HG03520 (cell line): ENCODE data around the gene ADPGK.
A peak's percentile ranks its signal among the peaks of the same experiment; 100 is the strongest.
"Not testable (repeated sequence)": the region's sequence is repeated elsewhere in the genome, so short reads cannot be mapped to it uniquely, and the experiment has no call there.

Experiments used
- ATAC-seq: cut with Tn5 transposase; IDR thresholded peaks from one replicate; pipeline ENCODE4 v1.9.1; 2021; ENCODE audit warnings: mild to moderate bottlenecking, moderate library complexity; ENCODE audit not compliant: unreplicated experiment

ADPGK gene

DNA sequence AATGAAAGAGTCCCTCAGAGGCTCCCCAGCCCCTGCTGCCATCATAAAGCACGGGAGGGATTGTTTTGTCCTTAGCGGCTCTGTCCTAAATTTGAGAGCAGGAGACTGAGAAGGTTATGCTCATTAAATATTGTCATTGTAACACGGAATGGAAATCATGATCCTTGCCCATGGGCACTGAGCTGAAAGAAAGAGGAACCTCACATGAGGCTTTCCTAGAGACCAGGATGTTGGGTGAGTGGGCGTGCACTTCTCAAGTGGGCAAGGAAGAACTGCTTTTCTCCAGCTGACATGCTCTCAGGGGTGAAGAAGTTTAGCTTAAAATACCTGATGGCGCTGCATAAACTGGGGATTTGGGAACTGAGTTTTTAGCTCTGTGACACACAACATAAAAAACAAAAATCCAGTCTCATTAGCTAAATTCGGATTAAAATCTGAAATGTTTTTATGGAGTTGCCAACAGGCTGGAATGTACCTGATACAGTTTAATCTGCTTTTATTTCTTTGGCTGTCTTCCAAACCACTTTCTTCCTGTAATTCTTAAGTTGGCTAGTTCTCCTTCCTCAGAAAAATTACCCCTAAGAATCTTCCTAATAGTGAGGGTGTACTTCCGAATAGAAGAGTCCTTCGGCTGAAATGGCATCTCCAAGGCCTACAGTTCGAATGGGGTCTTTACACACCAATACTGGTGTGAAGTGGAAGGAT, 31.7 kb downstream of the ADPGK start:
- no peak for ATAC-seq

DNA sequence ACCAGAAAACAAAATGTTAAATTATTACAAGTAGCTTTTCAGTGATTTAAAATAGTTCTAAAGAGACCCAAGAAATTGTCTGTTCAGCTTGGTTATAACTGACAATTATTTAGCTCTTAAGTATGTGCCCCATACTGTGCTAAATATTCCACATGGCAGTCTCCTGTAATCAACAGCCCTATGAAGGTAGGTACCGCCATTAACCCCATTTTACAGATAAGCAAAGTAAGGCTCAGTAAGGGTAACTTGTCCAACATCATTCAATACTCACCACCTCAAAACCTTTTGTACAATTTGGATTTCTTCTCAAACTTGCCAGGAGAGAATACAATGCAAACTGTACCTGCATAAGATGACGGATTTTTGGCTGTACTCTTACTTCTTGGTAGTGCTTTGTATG, 33.9 kb downstream of the ADPGK start:
- no peak for ATAC-seq

DNA sequence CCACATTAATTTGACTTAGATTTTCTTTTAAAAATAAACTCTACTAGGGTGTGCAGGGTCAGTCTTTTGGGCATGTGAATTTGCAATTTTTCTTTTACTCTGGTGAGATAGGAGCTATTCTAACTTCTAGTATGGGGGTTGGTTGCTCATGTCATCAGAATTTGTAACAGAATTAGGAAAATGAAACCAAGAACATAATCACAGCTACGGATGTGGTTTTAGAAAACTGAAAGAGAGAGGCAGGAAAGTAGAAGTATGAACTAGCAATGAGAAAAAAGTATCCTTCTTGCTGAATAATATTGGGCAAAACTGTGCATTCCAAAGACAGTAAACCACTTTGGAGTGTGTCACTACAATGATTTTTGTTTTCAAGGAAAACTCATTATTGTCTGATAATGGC, 43.3 kb downstream of the ADPGK start:
- peak; percentile 74 for ATAC-seq

DNA sequence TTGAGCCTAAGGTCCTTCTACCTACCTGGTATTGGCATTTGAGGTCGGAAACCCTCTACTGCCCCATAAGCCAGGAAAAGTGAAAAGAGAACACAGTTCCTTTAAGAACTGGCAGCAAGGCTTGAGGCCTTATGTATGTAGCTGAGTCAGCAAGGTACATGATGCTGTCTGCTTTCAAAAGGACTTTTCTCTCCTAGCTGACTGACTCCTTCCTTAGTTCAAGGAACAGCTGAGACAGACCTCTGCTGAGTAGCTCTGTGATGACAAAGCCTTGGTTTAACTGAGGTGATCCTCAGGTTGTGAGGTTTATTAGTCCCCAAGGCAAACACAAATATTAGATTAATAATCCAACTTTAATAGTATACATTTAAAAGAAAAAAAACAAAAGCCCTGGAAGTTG, 45.8 kb downstream of the ADPGK start:
- ATAC-seq: no peak

DNA sequence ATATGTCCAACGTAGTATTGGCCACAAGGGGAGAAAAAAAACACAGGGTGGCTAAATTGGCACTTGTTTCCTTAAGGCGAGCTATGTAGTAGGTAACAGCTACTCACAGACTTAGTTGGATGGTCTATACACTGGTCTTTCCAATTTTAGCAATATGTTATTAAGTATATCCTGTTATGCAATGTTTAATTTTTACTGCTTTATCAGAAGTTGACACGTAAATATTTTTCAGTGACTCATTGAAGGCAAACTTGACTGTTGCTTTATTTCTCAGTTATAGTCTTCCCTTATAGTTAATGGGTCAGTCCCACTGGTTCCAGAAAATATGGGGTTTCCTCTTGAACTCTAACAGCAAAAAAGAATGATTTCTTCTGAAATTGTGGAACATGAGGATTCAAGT, 46.5 kb downstream of the ADPGK start:
- ATAC-seq: no peak

DNA sequence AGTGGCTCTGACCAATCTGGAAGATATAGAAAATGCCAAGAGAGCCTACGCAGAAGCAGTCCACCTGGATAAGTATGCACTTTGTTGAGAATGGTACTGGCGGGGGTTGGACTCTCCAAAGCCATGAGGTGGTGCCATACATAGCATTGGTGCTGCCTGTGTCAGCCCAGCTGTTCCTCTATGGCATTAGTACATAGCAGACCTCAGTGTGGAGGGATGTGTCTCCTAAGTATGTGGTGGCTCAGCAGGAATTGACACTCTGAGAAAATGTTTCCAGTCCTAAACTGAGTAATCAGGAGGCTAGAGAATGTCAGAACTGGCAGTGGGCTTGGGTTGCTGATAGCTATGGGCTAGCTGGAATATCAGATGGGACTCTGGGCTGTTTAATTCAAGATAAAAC, 48.4 kb downstream of the ADPGK start:
- no peak for ATAC-seq

DNA sequence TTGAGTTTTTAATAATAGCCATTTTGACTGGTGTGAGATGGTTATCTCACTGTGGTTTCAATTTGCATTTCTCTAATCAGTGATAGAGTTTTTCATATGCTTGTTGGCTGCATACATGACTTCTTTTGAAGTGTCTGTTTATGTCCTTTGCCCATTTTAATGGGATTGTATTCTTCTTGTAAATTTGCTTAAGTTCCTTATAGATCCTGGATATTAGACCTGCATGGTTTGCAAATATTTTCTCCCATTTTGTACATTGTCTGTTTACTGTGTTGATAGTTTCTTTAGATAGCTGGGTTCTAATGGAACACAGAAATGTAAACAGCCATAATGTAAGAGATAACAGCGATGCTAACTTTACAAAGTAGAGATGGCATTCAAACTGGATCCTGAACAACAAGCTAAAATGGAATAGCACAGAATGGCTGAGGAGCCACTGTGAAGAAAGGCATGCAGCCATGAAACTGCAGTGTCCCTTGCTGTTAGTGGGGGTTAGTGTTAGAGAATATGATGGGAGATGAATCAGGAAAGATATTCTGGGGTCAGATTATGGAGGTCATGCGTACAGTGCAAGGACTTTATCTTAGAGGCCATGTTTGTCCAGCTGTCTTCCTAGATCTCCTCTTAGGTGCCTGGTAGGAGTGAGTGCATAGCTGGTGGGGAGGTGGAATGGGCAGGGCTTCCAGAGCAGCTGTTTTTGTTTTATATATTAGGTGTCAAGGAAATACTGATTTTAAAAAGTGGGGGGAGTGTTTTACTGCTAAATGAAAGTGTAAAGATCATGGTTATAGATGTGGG, 49.4 kb downstream of the ADPGK start:
- ATAC-seq: no peak

DNA sequence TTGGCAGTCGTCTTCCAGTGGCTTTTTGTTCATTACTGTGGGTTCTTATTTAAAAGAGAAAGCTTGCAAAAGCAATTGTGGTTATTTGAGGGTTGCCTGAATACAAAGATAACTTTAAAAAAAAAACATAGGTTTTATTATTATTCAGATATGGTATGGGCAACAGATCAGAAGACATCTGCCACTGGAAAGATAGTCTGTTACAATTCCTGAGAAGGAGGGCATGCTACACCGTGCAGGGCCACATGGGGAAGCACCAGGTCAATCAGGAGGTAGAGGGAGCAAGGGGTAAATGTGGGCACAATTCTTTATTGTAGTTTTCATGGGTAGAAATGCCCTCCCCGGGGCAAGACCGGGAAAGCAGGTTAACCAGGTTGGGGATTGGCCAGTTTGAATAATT, 51.0 kb downstream of the ADPGK start:
- no peak for ATAC-seq

DNA sequence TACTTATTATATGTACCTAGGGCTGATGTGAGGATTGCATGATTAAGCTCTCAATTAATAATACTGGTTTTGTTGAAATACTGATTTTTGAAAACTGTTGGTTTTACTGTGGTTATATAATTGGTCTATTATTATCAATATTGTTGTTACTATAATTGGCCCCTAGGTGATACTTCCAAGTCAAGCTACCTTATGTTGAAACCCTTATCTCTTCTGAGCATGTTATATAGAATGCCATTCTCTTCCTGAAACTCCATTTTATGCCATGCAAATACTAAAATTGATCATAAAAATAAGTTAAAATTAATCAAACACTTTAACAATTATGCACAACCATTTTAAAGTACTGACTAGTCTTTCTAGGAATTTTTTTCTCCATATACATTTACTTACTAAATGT, 51.5 kb downstream of the ADPGK start:
- ATAC-seq: no peak

DNA sequence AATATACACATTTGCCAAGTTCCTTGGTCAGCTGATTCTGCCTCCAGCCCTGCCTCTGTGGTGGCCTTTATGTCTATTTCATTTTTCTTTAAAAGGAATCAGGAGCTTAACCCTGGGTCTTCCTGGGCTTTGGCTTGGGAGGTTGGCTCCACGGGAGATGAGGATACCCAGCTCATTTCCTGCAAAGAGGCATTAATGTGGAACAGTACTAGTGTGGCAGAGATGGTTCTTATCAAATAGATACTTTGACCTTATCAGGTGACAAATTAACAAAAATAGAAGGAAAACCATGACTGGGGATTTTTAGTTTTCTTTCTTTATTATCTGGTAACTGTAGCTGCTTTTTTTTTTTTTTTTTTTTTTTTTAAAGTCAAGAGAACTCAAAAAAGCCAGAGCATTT, 54.7 kb downstream of the ADPGK start:
- ATAC-seq: no peak

DNA sequence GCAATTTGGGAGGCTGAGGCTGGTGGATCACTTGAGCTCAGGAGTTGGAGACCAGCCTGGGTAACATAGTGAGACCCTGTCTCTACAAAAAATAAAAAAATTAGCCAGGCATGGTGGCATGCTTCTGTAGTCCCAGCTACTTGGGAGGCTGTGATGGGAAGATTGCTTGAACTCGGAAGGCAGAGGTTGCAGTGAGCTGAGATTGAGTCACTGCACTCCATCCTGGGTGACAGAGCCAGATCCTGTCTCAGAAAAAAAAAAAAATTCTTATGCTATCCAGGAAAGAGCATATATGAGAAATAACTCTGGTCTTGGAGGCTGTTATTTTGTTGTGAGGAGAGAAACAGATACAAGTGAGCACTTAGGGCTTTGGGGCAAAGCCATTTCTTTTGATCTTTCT, 55.3 kb downstream of the ADPGK start:
- not testable (repeated sequence) for ATAC-seq

DNA sequence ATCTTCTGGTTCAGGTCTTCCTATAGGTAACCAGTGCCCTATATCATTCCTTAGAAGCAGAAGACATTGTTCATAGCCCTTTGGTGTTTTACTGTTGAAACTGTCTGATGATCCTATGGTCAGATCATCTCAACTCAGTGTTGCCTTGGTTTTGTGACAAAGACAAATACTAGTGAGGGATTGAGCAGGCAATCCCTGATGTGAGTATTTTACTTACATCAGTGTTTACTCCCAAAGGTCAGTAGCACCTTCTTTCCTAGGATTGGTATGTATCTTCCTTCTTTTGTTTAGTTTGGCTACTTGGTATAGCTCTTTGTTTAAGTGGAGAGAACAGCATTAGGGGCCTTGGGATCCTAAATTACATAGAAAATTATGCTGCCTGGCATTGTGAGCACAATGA, 56.4 kb downstream of the ADPGK start:
- no peak for ATAC-seq

DNA sequence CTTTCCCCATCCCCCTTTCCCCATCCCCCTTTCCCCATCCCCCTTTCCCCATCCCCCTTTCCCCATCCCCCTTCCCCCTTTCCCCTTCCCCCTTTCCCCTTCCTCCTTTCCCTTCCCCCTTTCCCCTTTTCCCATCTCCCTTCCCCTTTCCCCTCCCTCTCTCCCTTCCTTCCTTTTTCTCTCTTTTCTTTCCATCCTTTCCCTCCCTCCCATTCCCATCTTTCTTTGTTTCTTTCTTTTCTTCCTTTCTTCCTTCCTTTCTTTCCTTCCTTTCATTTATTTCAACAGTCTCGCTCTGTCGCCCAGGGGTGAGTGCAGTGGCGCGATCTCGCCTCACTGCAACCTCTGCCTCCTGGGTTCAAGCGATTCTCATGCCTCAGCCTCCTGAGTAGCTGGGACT, 57.7 kb downstream of the ADPGK start:
- not testable (repeated sequence) for ATAC-seq

DNA sequence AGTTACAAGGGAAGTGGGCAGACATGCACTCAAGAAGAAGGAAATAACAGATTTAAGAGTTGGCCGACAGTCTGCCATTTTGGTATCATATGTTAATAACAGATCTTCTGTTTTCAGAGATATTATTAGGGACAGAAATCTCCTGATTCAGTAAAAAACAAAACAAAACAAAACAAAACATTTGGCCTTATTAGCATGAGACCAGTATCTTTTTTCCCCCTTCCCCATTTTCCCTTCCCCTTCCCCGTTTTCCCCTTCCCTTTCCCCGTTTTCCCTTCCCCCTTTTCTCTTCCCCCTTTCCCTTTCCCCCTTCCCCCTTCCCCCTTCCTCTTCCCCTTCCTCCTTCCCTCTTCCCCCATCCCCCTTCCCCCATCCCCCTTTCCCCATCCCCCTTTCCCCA, 58.1 kb downstream of the ADPGK start:
- no peak for ATAC-seq

DNA sequence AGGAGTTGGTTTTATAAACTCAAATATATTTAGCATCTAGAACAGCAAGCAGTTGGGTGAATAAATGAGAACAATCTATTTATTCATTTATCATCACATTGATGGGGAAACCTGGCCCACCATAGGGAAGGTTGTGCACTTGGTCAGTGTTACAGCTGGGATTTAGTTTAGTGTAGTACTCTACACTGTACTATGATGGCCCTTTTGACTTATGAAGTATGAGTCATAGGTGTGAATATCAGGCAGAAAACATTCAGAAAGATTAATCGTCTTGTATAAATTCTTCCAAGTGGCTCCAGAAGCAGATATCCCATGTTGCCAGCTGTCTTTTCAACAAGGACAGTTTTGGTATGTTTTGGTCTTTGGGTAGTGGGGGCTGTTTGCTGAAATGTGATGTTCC, 59.5 kb downstream of the ADPGK start:
- no peak for ATAC-seq

DNA sequence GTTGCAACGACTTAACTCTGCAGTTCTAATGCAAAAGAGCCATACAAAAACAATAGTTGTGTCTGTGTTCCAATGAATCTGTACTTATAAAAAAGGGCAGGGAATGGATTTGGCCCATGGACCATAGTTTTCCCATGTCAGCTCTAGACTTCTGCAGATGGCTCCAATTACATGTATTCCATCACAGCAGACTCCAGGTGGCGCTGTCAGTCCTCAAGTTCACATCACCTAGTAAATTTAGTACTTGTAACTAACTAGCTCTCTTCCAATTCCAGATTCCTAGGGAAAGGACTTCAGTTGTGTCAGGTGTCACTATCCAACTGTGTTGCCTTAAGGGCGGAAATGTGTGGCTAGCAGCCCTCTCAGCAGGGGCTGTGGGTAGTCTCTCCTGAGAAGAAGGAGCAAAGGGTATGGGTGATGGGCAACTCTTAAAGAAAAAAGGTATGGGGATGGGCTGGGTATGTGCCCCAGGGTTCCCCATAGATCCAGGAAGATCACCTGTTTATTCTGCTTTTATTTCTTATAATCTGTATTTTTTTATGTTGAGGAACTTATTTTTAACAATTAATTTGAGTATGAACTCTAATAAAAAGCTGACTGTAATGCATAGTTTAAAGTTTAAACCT, 61.4 kb downstream of the ADPGK start:
- no peak for ATAC-seq

DNA sequence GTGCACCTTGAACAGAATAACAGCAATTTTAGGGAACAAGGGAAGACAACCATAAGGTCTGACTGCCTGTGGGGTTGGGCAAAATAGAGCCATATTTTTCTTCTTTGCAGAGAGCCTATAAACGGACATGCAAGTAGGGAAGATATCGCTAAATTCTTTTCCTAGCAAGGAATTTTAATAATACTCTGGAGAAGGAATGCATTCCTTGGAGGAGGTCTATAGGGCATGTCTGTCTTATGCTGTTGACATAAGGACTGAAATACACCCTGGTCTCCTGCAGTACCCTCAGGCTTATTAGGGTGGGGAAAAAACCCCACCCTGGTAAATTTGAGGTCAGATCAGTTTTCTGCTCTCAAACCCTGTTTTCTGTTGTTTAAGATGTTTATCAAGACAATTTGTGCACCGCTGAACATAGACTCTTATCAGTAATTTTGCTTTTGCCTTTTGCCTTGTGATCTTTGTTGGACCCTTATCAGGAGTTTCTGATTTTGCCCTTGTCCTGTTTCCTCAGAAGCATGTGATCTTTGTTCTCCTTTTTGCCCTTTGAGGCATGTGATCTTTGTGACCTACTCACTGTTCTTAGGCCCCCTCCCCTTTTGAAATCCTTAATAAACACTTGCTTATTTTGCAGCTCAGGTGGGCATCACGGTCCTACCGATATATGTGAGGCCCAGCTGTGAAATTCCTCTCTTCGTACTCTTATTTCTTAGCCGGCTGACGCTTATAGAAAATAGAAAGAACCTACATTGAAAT, 74.8 kb downstream of the ADPGK start:
- not testable (repeated sequence) for ATAC-seq

DNA sequence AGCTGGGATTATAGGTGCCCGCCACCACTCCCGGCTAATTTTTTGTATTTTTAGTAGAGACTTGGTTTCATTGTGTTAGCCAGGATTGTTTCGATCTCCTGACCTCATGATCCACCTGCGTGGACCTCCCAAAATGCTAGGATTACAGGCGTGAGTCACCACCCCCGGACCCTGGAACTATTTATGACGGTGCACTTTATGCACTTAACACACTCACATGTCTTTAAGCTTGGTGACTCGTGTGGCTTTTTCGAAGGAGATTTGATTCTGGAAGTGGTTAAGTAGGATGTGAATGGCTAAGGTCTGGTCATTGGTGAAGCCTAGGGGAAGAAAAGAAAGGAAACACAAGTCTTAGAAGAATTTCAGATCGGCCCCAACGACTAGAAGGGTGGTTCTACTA, 77.3 kb downstream of the ADPGK start:
- ATAC-seq: no peak
